H1 (cell line): ENCODE measurements around the gene PPIL4.

Experiments used
- ATF3 ChIP-seq: IDR thresholded peaks from 2 replicates; pipeline ENCODE4 v1.6.1; 2011; ENCODE audit warnings: low read depth, mild to moderate bottlenecking, low read length; ENCODE audit not compliant: insufficient read depth
- CBX5 ChIP-seq: fragments of 300-800, 300-1000 bp; sonication (generic); IDR thresholded peaks from 2 replicates; pipeline ENCODE4 v1.7.1; 2016; ENCODE audit warnings: antibody characterized with exemption, low read length, low read depth
- CEBPB ChIP-seq: IDR thresholded peaks from 2 replicates; pipeline ENCODE4 v1.6.1; 2012; ENCODE audit warnings: low read depth, low read length
- CREB1 ChIP-seq: IDR thresholded peaks from 2 replicates; pipeline ENCODE4 v1.6.1; 2012; ENCODE audit warnings: inconsistent platforms
- CTCF ChIP-seq, 3 experiments: IDR thresholded peaks; 1 replicate in 2 of 3; 2 replicates in 1 of 3; pipeline versions ENCODE4 v1.5.1 to v1.6.1; 2011; ENCODE audit warnings: low read length in 3 of 3, mild to moderate bottlenecking in 3 of 3, inconsistent platforms in 2 of 3, low read depth in 1 of 3, moderate library complexity in 1 of 3; ENCODE audit not compliant: insufficient read depth in 1 of 3; ENCODE audit errors: control extremely low read depth in 1 of 3
- EGR1 ChIP-seq: IDR thresholded peaks from 2 replicates; pipeline ENCODE4 v1.6.1; 2011; ENCODE audit warnings: low read depth, low read length, borderline replicate concordance
- GTF2F1 ChIP-seq: IDR thresholded peaks from 2 replicates; pipeline ENCODE4 v1.6.1; 2012; ENCODE audit warnings: low read depth, low read length, improper control_type of control experiment, borderline replicate concordance
- POLR2A ChIP-seq, 2 experiments: IDR thresholded peaks; 1 replicate in 1 of 2; 2 replicates in 1 of 2; pipeline ENCODE4 v1.6.1; 2011; ENCODE audit warnings: low read depth in 2 of 2, low read length in 2 of 2, mild to moderate bottlenecking in 2 of 2; ENCODE audit errors: control extremely low read depth in 1 of 2
- POLR2AphosphoS5 ChIP-seq: IDR thresholded peaks from 2 replicates; pipeline ENCODE4 v1.6.1; 2011; ENCODE audit warnings: low read depth, low read length
- SP2 ChIP-seq: IDR thresholded peaks from 2 replicates; pipeline ENCODE4 v1.6.1; 2012; ENCODE audit warnings: mild to moderate bottlenecking, low read length, inconsistent platforms
- SUZ12 ChIP-seq: fragments of 200-600 bp; sonication (generic); IDR thresholded peaks from 2 replicates; pipeline ENCODE4 v1.6.1; 2012; ENCODE audit warnings: mild to moderate bottlenecking, inconsistent platforms, low read length, moderate library complexity, mixed read lengths
- TAF1 ChIP-seq: IDR thresholded peaks from 2 replicates; pipeline ENCODE4 v1.6.1; 2011; ENCODE audit warnings: mild to moderate bottlenecking, low read depth, low read length
- ZNF274 ChIP-seq: IDR thresholded peaks from 2 replicates; pipeline ENCODE4 v1.7.0; 2012; ENCODE audit warnings: low read length, borderline replicate concordance; ENCODE audit errors: extremely low read depth

- TF ChIP-seq SP2 (no peak), CTCF (IDR thresholded peaks at IDR 0.05; ENCODE audit: control extremely low read depth in 1 of 3, insufficient read depth in 1 of 3, low read depth in 1 of 3, low read length in 3 of 3) (no peak), SUZ12 (no peak), POLR2A (IDR thresholded peaks at IDR 0.05; ENCODE audit: control extremely low read depth in 1 of 2, low read depth in 2 of 2, low read length in 2 of 2) (no peak), GTF2F1 (no peak), ATF3 (no peak), EGR1 (no peak), CREB1 (no peak), CBX5 (no peak), POLR2AphosphoS5 (no peak), CEBPB (no peak), ZNF274 (no peak), TAF1 (no peak)
Measured at GRCh38 chr6:149563203-149563927, 17.5 kb upstream of the PPIL4 start.
